Activated effector memory CD4-positive, alpha-beta T cell treated with anti-CD3 and anti-CD28 coated beads, Interleukin-2, amount 50 U/mL, for 16 hours (primary cell): ENCODE results near the gene LYPD5.
"Not testable (repeated sequence)": the region's sequence is repeated elsewhere in the genome, so short reads cannot be mapped to it uniquely, and the experiment has no call there.

Experiments used
- DNase-seq: peaks from one replicate; pipeline ENCODE4 v3.0.0-alpha.2; 2020

The LYPD5 gene

GRCh38 chr19:43776286-43776685, 26.0 kb downstream of the LYPD5 start:
- DNase-seq = peak; percentile 87

DNA sequence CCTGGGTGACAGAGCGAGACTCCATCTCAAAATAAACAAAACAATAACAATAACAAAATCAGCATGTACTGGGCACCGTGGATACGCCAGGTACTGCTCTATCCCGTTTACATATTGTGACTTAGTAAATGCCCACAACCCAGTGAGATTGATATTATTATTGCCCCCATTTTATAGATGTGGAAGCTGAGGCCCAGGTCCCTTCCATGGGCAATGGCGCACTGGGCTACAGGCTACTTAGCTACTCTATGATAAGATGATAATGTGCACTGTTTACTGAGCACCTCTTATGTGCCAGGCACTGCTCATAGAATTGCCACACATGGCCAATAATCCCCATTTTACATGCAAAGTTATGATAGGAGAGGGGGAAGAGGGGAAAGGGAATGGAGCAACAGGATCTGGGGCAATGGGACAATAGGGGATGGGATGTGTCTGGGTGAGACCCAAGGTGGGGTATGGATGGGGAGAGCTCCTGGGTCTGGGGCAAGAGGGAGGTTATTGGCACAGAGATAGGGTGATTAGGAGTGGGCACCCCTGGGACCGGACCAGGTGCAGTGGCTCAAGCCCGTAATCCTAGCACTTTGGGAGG, 26.9 kb downstream of the LYPD5 start:
- DNase-seq = no peak

GRCh38 chr19:43774940-43775258, 27.3 kb downstream of the LYPD5 start:
- DNase-seq = not testable (repeated sequence)

DNA sequence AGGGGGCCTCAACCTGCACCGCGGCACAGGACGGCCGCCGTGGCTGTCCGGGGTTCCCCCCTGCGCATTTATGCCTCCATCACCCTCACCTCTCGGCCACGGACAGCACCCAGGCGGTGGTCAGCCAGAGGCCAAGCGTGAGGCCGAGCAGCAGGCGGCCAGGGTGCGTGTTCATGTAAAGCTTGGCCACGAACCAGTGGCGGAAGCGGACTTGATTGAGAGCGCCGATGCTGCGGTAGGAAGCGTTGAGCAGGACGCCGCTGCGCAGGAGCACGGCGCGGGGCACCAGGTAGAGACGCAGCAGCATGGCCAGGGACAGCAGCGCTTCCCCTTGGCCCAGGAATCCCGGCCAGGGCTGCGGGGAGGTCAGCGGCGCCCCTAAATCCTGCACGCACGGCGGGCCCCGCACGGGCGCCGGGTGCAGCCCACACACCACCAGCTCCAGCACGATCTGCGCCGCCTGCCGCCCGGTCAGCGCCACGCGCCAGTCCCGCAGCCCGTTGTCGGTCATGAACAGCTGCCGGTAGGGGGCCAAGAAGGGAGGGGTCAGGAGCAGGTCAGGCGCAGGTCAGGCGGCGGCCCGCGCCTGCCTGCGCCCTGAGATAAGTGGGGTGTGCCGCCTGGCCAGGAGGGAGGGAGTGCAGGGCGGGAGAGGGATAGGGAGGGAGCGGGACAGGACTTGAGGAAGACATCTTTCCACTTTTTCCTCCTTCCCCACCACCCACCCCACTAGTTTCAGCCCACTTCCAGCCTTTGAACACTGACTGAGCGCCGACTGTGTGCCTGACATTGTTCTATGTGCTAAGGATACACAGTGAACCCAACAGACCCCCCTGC, 27.9 kb downstream of the LYPD5 start:
- no peak for DNase-seq

- DNase-seq = no peak
These were observed 28.5 kb downstream of the LYPD5 start for GRCh38 chr19:43773725-43774102.

DNA sequence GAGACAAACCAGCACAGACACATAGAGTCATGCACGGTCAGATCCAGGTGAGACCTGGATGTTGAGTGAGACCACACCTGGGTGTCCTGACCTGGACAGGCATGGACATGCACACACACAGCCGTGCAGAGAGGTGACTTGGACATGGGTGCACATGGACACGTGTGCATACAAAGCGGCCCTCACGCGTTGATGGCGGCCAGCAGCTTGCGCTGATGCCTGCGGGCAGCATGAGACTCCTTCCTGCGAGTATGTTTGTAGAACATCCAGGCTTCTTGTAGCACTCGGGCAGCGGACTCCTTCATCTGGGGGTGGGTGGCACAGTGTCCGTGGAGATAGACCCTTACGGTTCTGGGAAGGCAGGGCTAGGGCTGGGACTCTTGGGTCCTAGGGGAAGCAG, 33.0 kb downstream of the LYPD5 start:
- DNase-seq = no peak

DNA sequence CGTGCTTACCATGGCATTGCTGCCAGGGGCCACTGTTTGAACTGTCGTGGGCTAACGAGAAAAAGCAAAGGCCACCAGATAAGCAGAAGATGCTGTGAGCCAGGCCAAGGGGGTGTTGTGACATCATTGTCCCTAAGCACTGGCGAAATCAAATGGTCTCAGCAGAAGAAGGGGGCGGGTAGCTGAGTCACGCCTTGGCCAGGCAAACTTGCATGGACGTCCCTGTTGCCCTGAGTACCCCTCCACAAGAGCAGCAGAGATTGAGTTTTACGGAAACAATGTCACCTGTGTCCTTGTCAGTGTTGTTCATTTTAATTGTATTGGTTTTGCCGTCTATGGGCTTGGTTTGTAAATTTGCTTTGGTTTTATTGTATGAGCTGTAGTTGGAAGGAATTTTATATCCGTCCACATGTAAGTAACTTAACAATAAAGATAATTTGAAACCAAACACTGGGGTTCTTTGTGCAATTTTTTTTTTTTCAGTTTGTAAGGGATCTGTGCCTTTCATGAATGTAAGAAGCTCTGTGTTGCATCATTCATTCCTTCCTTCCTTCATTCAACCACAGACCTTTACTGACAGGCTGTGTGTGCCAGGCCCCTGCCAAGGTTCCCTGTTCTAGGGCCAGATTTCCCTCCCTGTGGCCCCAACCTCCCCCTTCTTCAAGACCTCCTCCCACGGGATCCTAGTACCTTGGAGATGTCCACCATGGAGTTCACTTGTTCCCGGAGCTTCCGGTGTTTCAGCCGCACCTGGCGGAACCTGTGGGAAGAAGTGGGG, 33.8 kb downstream of the LYPD5 start:
- no peak for DNase-seq

GRCh38 chr19:43767818-43768217, 34.4 kb downstream of the LYPD5 start:
- DNase-seq = no peak

GRCh38 chr19:43767316-43767715, 34.9 kb downstream of the LYPD5 start:
- no peak for DNase-seq

DNA sequence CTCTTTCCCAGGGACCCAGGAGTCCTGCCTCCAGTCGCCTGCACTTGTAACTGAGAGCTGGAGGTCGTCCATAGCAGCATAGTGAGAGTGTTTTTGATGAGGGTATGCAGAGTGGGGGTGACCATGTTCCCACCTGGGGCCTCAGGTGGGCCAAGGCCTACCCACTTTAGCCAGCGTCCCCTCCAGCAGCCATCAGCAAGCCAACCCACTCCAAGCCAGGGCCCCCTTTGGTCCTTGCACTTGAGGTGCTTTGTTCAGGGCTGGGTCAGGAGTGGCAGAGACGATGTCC, 35.5 kb downstream of the LYPD5 start:
- no peak for DNase-seq

DNA sequence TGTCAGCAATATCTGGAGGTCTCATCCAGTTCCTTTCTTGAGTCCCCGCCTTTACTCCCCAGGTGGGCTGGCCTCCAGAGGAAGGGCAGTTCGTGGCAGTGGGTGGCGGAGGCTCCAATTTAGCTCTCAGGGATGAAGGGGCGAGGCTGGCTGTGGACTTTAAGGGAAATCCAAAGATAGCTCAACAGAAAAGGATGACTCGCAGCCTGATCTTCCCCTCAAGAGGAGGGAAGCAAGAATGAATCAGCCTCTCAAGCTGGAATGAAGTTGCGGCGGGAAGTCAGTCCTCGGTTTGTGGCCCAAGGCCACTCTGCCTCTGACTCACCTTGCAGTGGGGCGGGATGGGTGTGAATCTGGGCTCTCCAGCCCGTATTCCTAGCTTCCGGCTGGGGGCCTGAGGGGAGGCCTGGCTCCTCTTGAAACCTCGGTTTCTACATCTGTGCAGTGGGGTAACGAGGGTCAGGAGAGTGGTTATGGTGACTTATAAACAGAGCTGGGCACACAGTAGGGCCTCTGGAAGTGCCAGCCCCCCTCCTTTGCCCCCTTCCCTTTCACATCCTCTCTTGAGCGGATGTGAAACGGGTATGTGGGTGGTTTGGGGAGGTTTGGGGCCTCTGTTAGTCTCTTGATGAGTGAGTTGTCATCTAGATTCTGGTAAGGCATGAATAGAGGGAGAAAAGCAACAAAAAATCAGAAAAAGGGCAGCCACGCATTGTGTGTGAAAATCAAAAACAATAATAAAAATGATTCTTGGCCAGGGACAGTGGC, 37.0 kb downstream of the LYPD5 start:
- DNase-seq = peak; percentile 93

GRCh38 chr19:43764684-43765083, 37.6 kb downstream of the LYPD5 start:
- not testable (repeated sequence) for DNase-seq

GRCh38 chr19:43763473-43763939, 38.7 kb downstream of the LYPD5 start:
- DNase-seq = no peak

DNA sequence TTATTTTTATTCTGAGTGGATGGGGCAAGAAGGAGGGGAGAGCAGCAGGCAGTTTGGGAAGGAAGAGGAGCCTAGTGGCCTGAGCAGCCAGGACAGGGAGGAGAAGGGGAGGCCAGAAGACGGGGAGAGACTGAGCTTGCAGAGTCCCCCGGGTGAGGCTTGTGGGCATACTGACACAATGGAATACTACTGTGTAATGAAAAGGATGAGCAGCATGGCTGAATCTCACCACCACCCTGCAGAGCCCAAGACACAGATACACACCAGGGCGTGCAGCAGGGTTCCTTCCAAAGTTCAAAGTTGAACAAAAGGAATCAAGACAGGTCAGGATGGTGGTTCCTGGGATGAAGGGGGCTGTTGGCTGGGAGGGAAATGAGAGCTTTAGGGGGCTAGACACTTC, 39.4 kb downstream of the LYPD5 start:
- no peak for DNase-seq

GRCh38 chr19:43760941-43761340, 41.3 kb downstream of the LYPD5 start:
- no peak for DNase-seq

GRCh38 chr19:43759515-43759914, 42.7 kb downstream of the LYPD5 start:
- no peak for DNase-seq

DNA sequence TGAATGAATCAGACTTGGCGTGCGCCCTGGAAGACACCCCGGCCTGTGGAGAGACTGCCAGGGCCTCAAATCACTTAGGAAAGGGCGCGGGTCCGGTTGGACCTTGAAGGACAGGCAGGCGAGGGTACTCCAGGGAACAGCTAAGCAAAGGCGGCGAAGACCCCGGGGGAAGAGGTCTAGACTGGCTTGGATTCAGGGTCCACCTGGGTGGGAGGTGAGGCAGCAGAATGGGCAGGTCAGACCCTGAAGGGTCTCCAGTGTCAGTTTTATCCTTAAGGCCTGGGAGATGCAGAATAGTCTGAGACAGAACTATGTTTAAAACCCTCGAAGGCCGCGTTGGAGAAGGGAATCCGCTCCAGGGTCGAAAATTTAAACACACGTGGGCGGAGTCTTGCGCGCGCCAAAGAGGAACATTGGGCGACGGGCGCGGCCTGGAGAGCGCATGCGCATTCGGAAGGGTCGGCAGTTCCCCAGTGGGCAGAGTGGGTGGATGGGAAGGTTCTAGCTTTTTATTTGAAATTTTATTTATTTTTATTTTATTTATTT, 46.9 kb downstream of the LYPD5 start:
- DNase-seq = peak; percentile 93

DNA sequence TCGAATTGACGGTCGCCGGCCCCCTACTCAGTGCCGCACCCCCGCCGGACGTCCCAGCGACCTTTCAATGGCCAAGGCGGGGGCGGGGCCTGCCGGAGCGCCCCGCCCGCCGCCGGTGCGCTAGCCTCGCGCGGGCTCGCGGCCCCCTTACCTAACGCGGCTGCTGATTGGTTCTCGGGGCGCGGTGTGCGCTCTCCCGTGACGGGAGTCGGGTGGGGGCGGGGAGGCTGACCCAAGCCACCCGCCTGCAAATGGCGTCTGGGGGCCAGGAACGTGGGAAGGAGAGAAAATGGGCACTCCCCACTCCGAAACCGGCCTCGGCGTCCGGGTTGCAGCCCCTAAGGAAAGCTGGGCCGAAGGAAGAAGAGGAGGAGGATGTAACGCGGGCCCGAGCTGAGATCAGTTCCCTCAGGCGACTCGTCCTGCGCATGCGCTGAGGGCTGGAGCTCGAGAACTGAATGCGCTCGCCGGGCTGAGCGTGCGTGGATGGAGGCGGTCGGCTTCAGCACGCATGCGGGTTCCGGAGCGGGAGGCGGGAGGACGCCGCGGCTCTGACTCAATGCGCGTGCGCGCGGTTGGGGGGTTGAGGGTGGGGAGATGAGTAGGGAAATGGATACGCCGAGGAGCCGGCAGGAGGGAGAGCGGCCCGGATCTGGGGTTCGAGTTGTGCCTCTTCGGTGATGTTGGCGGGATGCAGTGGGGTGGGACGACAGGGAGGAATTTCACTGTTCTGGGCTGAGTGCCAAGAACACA, 47.6 kb downstream of the LYPD5 start, which contains the start of gene SMG9:
SMG9 (minus strand) TSS at position 460 of the 753 bp plus-strand sequence. CDS start 4,221 bp downstream, outside the sequence.
- DNase-seq = peak; percentile 99

DNA sequence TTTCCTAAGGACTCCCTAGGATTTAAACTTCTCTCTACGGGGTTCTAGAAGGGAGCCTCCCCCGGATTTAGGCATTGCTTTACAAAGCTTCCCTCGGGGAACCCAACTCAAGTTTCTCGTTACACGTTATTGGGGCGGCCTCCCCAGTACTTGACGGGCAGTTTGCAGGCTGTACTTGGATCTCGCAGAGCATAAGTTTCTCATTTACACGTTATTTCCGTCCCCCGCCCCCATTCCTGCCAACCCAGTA, 48.1 kb downstream of the LYPD5 start:
- DNase-seq = no peak

- no peak for DNase-seq
These were observed 49.9 kb downstream of the LYPD5 start for GRCh38 chr19:43752287-43752875.

- no peak for DNase-seq
These were observed 50.6 kb downstream of the LYPD5 start for GRCh38 chr19:43751466-43752220.
